RWPE1 (cell line): Measurements from ENCODE around the gene CCR5AS.

Source experiments
- CTCF ChIA-PET: fragments of 350-600 bp; sonication (Branson Sonifier 250); formaldehyde crosslinking; extraction: SDS; loops from one replicate; lab custom pipeline; 2021; lab: Yijun Ruan, JAX
- POLR2A ChIA-PET: fragments of 400-600 bp; formaldehyde crosslinking; extraction: SDS; loops from one replicate; lab custom pipeline; 2020; ENCODE audit warnings: antibody characterized with exemption; ENCODE audit not compliant: low non-redundant PET; lab: Yijun Ruan, JAX
- DNase-seq: peaks from one replicate; pipeline ENCODE4 v3.0.0; 2012; ENCODE audit warnings: low spot score
- H3K27ac ChIP-seq: fragments of 450-650 bp; 2 replicates; pipeline ENCODE4 v1.5.1; 2017
- CTCF ChIP-seq: fragments of 450-650 bp; conservative IDR thresholded peaks from 2 replicates; pipeline ENCODE4 v1.5.1; 2017; ENCODE audit warnings: low read depth, mild to moderate bottlenecking

The CCR5AS gene

GRCh38 chr3:46324036-46324435 lies 82.8 kb downstream of the CCR5AS start:
- DNase-seq: no peak
- POLR2A ChIA-PET: no interaction called here
- no peak for TF ChIP-seq CTCF
- no peak overlapping the region for H3K27ac ChIP-seq
- CTCF ChIA-PET: no interaction called here

GRCh38 chr3:46321461-46322104 lies 85.3 kb downstream of the CCR5AS start:
- TF ChIP-seq CTCF: no peak
- no peak overlapping the region for H3K27ac ChIP-seq
- ChIA-PET CTCF (interaction anchor here (0.6 kb wide), 1 partner anchor 1989 kb away, joined by 9 read pairs; no protein-coding TSS in a partner anchor), POLR2A (no interaction called here)
- DNase-seq: no peak

- H3K27ac ChIP-seq: no peak overlapping the region
- CTCF ChIA-PET: no interaction called here
- DNase-seq: no peak
- POLR2A ChIA-PET: no interaction called here
- no peak for TF ChIP-seq CTCF
Observed at GRCh38 chr3:46318207-46318927, 88.5 kb downstream of the CCR5AS start.

- ChIA-PET CTCF (no interaction called here), POLR2A (no interaction called here)
- no peak for TF ChIP-seq CTCF
- DNase-seq: no peak
- no peak overlapping the region for H3K27ac ChIP-seq
Observed at GRCh38 chr3:46316206-46316605, 90.7 kb downstream of the CCR5AS start.

GRCh38 chr3:46314517-46314916 lies 92.3 kb downstream of the CCR5AS start:
- H3K27ac ChIP-seq: no peak overlapping the region
- no peak for TF ChIP-seq CTCF
- CTCF ChIA-PET: no interaction called here
- DNase-seq: no peak
- POLR2A ChIA-PET: no interaction called here
